Measurements from ENCODE around the gene FARP1.

- no peak for TF ChIP-seq EP300 (IDR thresholded peaks at IDR 0.05; ENCODE audit: borderline replicate concordance in 1 of 2, low read depth in 1 of 2, low read length in 1 of 2)
- TF ChIP-seq TAF1 (IDR thresholded peaks at IDR 0.05; ENCODE audit: borderline replicate concordance, low read depth, low read length): no peak
- TF ChIP-seq USF2 (IDR thresholded peaks at IDR 0.05; ENCODE audit: borderline replicate concordance, low read depth, low read length): no peak
- TF ChIP-seq MAX (IDR thresholded peaks at IDR 0.05; ENCODE audit: low read depth): no peak
- TF ChIP-seq REST (IDR thresholded peaks at IDR 0.05; ENCODE audit: low read depth, low read length): no peak
- TF ChIP-seq NRF1 (IDR thresholded peaks at IDR 0.05; ENCODE audit: low read depth, low read length): no peak
- TF ChIP-seq GATA2 (CRISPR knock-in tag; IDR thresholded peaks at IDR 0.05): no peak
- no peak for TF ChIP-seq CTCF (IDR thresholded peaks at IDR 0.05)
- no peak for TF ChIP-seq POLR2AphosphoS5 (IDR thresholded peaks at IDR 0.05; ENCODE audit: low read depth, low read length)
- TF ChIP-seq EZH2phosphoT487 (IDR thresholded peaks at IDR 0.05; ENCODE audit: borderline replicate concordance, low read depth): no peak
- no peak for TF ChIP-seq FOXJ3 (CRISPR knock-in tag; IDR thresholded peaks at IDR 0.05)
- no peak for TF ChIP-seq TEAD4 (IDR thresholded peaks at IDR 0.05; ENCODE audit: borderline replicate concordance, insufficient read depth)
- TF ChIP-seq RAD21 (IDR thresholded peaks at IDR 0.05; ENCODE audit: low read length): no peak
These were observed 118.3 kb downstream of the FARP1 start for GRCh38 chr13:98261165-98261702.
